GM18867 (cell line): Measurements from ENCODE around the gene TMOD4.
"Not testable (repeated sequence)": the region's sequence is repeated elsewhere in the genome, so short reads cannot be mapped to it uniquely, and the experiment has no call there.

Experiments used
- ATAC-seq: cut with Tn5 transposase; IDR thresholded peaks from one replicate; pipeline ENCODE4 v1.9.1; 2021; ENCODE audit warnings: mild to moderate bottlenecking, moderate library complexity; ENCODE audit not compliant: unreplicated experiment

The TMOD4 gene

GRCh38 chr1:151175863-151176262 is at the start of gene TMOD4:
TMOD4 (minus strand) TSS chr1:151175981; CDS start chr1:151174875, 1,106 bp downstream.
- no peak for ATAC-seq

DNA sequence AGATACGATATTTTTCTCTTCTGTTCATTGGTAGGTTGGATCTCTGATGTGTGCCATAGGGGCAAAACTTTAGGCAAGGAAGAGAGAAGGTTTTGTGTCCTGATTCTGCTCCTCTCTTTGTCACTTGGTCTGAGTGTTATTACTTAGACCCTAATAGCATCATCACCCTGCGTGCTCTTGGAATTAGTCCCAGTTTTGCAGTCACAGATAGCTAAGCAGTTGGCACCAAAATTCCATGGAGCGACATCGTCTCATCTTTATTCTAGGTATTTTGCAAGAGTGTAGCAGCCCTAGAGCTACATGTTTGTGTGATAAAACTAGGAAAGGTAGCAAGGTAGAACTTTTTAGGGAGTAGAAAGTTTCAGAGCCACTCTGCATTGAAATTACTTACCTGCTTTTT is 46.3 kb upstream of the TMOD4 start:
- no peak for ATAC-seq

DNA sequence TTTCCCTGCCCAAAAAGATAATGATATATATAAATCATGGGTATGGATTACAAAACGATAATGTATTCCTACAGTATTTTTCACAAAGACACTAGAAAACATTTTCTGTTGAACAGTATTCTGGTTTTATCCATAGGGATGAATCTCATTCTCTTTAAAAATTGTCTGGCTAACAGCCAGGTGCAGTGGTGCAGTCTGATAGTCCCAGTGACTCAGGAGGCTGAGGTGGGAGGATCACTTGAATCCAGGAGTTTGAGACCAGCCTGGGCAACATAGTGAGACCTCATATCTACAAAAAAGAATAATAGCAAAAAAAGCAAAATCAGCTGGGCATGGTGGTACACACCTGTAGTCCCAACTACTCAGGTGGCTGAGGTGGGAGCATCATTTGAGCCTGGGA is 45.8 kb upstream of the TMOD4 start:
- no peak for ATAC-seq

GRCh38 chr1:151213560-151213959 is 37.8 kb upstream of the TMOD4 start:
- ATAC-seq: no peak

GRCh38 chr1:151211972-151212705 is 36.4 kb upstream of the TMOD4 start:
- no peak for ATAC-seq

DNA sequence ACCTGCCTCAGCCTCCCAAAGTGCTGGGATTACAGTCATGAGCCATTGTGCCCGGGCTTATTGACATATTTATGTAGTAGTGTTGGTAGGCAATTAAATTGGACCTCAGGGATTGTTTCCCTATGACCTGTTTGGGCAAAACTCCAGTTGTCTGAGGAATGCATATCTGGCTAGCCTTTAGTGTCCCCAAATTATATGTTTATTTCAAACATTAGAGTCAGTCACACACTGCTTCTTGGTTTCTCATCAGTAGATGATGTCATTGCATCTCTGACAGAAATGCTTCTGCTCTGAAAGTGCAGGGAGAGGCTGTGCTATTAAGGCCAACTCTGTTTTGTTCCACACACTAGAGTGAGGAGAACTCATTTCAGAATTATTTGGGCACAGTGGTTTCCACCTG is 35.0 kb upstream of the TMOD4 start:
- no peak for ATAC-seq

GRCh38 chr1:151205381-151205965 is 29.7 kb upstream of the TMOD4 start:
- ATAC-seq: not testable (repeated sequence)

GRCh38 chr1:151199873-151200581 is 24.2 kb upstream of the TMOD4 start:
- no peak for ATAC-seq

- peak; percentile 77 for ATAC-seq
Observed at GRCh38 chr1:151198254-151199127, 22.7 kb upstream of the TMOD4 start, which contains the start of gene PIP5K1A. PIP5K1A (plus strand) TSS chr1:151198552; CDS start chr1:151198997, 445 bp downstream.

DNA sequence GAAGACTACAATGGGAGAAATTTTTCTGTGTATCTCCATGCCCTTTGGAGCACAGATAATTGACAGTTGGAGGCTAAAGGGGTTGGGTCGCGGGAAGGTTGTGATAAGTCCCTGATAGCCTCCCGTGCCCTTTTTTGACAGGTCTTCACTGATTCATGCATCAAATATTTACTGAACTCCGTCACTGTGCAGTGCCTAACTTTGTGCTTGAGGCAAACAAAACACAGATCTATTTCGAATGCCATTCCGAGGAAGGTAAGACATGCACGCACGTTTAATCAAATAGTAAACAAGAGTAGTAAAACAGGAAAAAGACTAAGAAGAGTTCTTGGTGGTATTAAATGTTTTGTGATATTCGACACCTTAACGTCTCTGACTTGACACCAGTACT is 22.1 kb upstream of the TMOD4 start:
- ATAC-seq: no peak

- no peak for ATAC-seq
Observed at GRCh38 chr1:151196292-151196800, 20.6 kb upstream of the TMOD4 start.

- ATAC-seq: not testable (repeated sequence)
Observed at GRCh38 chr1:151194894-151195594, 19.3 kb upstream of the TMOD4 start.

DNA sequence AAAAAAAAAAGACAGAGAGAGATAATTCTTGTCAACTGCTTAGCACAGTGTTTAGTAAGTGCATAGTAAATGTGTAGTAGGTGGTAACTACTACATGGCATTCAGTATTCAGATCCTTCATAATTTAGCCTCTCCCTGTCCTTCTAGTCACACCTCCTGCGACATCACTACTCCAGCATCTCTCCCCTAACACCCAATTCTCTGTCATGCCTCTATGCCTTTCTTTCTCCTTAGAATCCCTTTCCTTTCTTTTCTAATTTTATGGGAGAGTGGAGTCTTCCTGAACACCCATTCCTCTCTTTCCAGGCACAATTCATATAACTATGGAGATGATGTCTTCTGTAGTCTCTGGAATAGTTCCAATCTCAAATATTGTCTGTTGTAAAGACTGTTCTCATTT is 18.1 kb upstream of the TMOD4 start:
- ATAC-seq: no peak

DNA sequence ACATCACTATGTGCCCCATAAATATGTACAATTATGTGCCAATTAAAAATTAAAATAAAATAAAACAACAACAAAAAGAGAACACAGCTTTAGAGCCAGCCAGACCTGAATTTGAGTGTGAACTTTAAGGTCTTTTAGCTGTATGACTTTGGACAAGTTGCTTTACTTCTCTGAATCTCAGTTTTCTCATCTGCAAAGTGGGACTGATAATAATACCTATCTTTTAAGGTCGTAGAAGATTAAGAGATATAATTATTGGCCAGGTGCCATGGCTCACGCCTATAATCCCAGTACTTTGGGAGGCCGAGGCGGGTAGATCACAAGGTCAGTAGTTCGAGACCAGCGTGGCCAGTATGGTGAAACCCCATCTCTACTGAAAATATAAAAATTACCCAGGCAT is 17.5 kb upstream of the TMOD4 start:
- no peak for ATAC-seq

DNA sequence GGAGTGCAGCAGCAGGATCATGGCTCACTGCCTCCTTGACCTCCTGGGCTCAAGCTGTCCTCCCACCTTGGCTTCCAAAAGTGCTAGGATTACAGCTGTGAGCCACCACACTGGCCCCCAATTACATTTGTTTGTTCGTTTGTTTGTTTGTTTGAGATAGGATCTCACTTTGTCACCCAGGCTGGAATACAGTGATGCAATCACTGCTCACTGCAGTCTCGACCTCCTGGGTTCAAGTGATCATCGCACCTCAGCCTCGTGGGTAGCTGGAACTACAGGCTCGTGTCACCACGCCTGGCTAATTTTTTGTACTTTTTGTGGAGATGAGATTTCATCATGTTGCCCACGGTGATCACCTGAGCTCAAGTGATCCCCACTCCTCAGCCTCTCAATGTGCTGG is 16.3 kb upstream of the TMOD4 start:
- no peak for ATAC-seq

DNA sequence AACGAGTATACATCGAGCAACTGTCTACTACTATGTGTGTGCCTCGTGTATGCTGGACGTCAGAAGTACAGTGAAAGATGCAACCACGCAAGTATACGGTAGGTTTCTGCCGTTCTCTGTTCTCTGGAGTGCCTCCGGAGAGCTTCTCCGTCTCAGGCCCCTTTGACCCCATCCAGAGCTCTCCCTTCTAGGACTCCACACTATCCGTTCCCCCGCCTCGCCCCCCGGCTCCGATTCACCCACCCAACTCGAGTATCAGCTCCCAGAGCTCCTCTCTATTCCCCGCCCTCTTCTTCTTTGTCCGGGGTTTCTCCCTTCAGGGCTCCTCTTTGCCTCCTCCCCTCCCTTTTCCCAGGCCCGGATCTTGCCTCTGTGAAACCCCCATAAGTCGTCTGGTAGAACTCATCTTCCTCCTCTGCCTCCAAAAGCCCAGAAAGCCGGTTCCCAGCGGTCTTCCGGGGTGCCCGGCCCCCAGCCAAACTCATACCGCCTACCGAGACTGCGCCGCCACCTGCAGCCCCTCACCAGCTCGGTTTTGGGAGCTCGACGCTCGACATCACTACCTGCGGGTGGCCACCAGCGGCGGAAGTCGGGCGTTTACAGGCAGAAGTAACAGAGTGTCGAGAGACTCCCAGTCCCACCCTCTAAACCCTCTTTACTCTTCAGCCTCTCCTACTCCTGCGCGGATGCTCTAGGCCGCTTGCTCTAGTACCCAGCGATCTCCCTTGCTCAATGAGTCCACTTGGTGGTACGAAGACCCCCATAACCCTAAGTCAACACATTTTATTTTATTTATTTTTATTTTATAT is 14.1 kb upstream of the TMOD4 start, which contains the start of gene VPS72:
TSS of gene VPS72 (minus strand) at position 561 of the 809 bp plus-strand sequence. CDS start at position 485, 76 bp downstream.
- peak; percentile 87 for ATAC-seq

GRCh38 chr1:151188667-151189066 is 12.9 kb upstream of the TMOD4 start:
- ATAC-seq: not testable (repeated sequence)

DNA sequence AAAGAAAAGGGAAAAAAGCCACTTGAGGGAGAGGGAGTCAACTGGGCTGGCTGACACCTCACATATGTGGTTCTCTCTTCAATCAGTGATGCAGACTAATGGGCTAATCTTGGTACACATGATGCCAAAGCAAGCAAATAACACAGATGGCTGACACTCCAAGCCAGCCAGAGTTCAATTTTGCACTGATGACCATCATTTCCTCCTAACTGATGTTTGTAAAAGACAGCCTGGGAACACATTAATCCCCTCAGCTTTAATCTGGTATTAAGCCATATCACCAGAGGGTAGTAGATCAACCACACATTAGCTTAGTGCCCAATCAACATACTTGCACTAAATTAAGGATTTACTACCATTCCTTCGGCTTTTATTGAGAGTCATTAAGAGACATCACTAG is 11.4 kb upstream of the TMOD4 start:
- ATAC-seq: no peak

DNA sequence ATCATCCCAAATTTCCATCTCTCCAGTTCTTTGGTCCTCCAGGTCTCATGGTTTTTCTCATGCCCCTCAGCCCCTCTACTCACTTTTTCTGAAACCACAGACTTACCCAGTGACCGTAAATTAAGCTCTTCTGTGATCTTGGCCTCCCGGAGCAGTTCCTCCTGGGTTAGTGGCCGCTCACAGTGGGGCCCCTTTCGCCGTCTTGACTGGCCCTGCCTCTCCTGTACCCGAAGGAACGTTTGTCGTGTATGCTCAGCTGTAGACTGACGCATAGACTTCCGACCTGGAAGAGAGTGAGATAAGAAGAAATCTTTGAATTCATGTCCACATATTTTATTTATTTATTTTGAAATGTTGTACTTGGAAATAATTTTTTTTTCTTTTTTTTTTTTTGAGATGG is 8.4 kb upstream of the TMOD4 start:
- no peak for ATAC-seq
